ENCODE results near the gene GNB2.

Gene GNB2

GRCh38 chr7:100632951-100633717 is 40.4 kb upstream of the GNB2 start:
- WGBS, result 2% methylated on average over 70 of the region's 72 CpGs
- peak overlapping the region; percentile 37 for H2BK120ac ChIP-seq (ENCODE audit: low read depth, low read length)
- H2BK5ac ChIP-seq (ENCODE audit: low read depth, low read length, poor library complexity, severe bottlenecking), result no peak overlapping the region
- peak overlapping the region; percentile 41 to 69 for H3K4me3 ChIP-seq (ENCODE audit: insufficient read depth in 1 of 2, low read depth in 1 of 2, low read length in 2 of 2)
- peaks cover 8% of the 10 kb centered on the region for H3K4me1 ChIP-seq (ENCODE audit: control insufficient read depth, insufficient read depth, low read depth, low read length)
- H3K79me1 ChIP-seq (replicated peaks; ENCODE audit: low read length, poor library complexity, severe bottlenecking), result no peaks in the 10 kb centered on the region
- H3K27ac ChIP-seq (ENCODE audit: low read length, poor library complexity, severe bottlenecking), result no peak overlapping the region
- peak overlapping the region; percentile 69 for H2AFZ ChIP-seq (ENCODE audit: low read depth, low read length)
- H4K91ac ChIP-seq (ENCODE audit: low read length), result peak overlapping the region; percentile 78
- no peak overlapping the region for H2BK15ac ChIP-seq (ENCODE audit: low read depth, poor library complexity, severe bottlenecking)
- no peaks in the 10 kb centered on the region for H3K36me3 ChIP-seq (ENCODE audit: control insufficient read depth in 1 of 2, insufficient read depth in 2 of 2, low read depth in 1 of 2, low read length in 2 of 2)
- no peak overlapping the region for H2BK12ac ChIP-seq (ENCODE audit: low read length in 2 of 2)
- no peaks in the 10 kb centered on the region for H3K9me3 ChIP-seq (ENCODE audit: control insufficient read depth, low read length)
- H3K9ac ChIP-seq (ENCODE audit: low read length), result peak overlapping the region; percentile 54
- no peak overlapping the region for H2AK5ac ChIP-seq (ENCODE audit: low read length, severe bottlenecking)
- H3K4ac ChIP-seq (ENCODE audit: low read depth in 1 of 2, low read length in 2 of 2), result no peak overlapping the region
- H3K4me2 ChIP-seq (ENCODE audit: low read length, poor library complexity, severe bottlenecking), result peak overlapping the region; percentile 41
- peaks cover 32 to 39% of the 10 kb centered on the region in 2 experiments for H3K27me3 ChIP-seq (ENCODE audit: control insufficient read depth in 1 of 2, insufficient read depth in 1 of 2, low read length in 2 of 2)
- no peak overlapping the region for H3K14ac ChIP-seq (ENCODE audit: low read length in 2 of 2)
- peak overlapping the region; percentile 89 for H4K8ac ChIP-seq (ENCODE audit: low read length)
- H3K23ac ChIP-seq (ENCODE audit: low read length in 2 of 2), result peak overlapping the region in 1 of 2 experiments; percentile 75
- peak; percentile 42 for DNase-seq
- H3K18ac ChIP-seq (ENCODE audit: low read depth in 1 of 2, low read length in 2 of 2), result peak overlapping the region in 1 of 2 experiments; percentile 50

DNA sequence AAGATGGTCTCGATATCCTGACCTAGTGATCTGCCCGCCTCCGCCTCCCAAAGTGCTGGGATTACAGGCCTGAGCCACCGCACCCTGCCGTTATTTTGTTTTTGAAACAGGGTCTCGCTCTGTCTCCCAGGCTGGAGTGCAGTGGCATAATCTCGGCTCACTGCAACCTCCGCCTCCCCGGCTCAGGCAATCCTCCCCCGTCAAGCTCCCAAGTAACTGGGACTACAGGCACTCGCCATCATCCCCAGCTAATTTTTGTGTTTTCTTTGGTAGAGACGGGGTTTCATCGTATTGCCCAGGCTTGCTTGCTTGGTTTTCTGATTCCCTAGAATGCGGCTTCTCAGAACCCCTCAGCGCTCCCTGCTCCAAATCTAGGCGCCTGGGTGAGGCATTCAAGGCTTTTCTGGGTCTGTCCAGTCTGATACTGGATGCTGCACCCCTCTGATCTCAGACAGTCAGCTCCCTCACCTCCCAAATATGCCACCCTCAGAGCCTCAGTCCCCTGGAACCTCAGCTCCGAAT is 33.5 kb upstream of the GNB2 start:
- H3K9ac ChIP-seq (ENCODE audit: low read length), result no peak overlapping the region
- H2BK120ac ChIP-seq (ENCODE audit: low read depth, low read length), result no peak overlapping the region
- H3K4me3 ChIP-seq (ENCODE audit: insufficient read depth in 1 of 2, low read depth in 1 of 2, low read length in 2 of 2), result no peak overlapping the region
- H3K4ac ChIP-seq (ENCODE audit: low read depth in 1 of 2, low read length in 2 of 2), result no peak overlapping the region
- no peak overlapping the region for H3K14ac ChIP-seq (ENCODE audit: low read length in 2 of 2)
- no peaks in the 10 kb centered on the region for H3K9me3 ChIP-seq (ENCODE audit: control insufficient read depth, low read length)
- no peak overlapping the region for H4K8ac ChIP-seq (ENCODE audit: low read length)
- H3K36me3 ChIP-seq (ENCODE audit: control insufficient read depth in 1 of 2, insufficient read depth in 2 of 2, low read depth in 1 of 2, low read length in 2 of 2), result no peaks in the 10 kb centered on the region
- peaks cover 15 to 56% of the 10 kb centered on the region in 2 experiments for H3K27me3 ChIP-seq (ENCODE audit: control insufficient read depth in 1 of 2, insufficient read depth in 1 of 2, low read length in 2 of 2)
- no peak overlapping the region for H3K23ac ChIP-seq (ENCODE audit: low read length in 2 of 2)
- no peak overlapping the region for H2BK12ac ChIP-seq (ENCODE audit: low read length in 2 of 2)
- H4K91ac ChIP-seq (ENCODE audit: low read length), result no peak overlapping the region
- H2BK15ac ChIP-seq (ENCODE audit: low read depth, poor library complexity, severe bottlenecking), result no peak overlapping the region
- H3K4me1 ChIP-seq (ENCODE audit: control insufficient read depth, insufficient read depth, low read depth, low read length), result no peaks in the 10 kb centered on the region
- H2AK5ac ChIP-seq (ENCODE audit: low read length, severe bottlenecking), result no peak overlapping the region
- WGBS, result 88% methylated on average over 16 of the region's 17 CpGs
- H2BK5ac ChIP-seq (ENCODE audit: low read depth, low read length, poor library complexity, severe bottlenecking), result no peak overlapping the region
- no peaks in the 10 kb centered on the region for H3K79me1 ChIP-seq (replicated peaks; ENCODE audit: low read length, poor library complexity, severe bottlenecking)
- H3K4me2 ChIP-seq (ENCODE audit: low read length, poor library complexity, severe bottlenecking), result no peak overlapping the region
- H2AFZ ChIP-seq (ENCODE audit: low read depth, low read length), result no peak overlapping the region
- H3K27ac ChIP-seq (ENCODE audit: low read length, poor library complexity, severe bottlenecking), result no peak overlapping the region
- H3K18ac ChIP-seq (ENCODE audit: low read depth in 1 of 2, low read length in 2 of 2), result no peak overlapping the region
- DNase-seq, result no peak

GRCh38 chr7:100640517-100641440 is 32.8 kb upstream of the GNB2 start:
- H2AFZ ChIP-seq (ENCODE audit: low read depth, low read length), result no peak overlapping the region
- no peak overlapping the region for H3K4ac ChIP-seq (ENCODE audit: low read depth in 1 of 2, low read length in 2 of 2)
- no peak overlapping the region for H2BK15ac ChIP-seq (ENCODE audit: low read depth, poor library complexity, severe bottlenecking)
- H3K4me2 ChIP-seq (ENCODE audit: low read length, poor library complexity, severe bottlenecking), result no peak overlapping the region
- H3K4me1 ChIP-seq (ENCODE audit: control insufficient read depth, insufficient read depth, low read depth, low read length), result no peaks in the 10 kb centered on the region
- no peak overlapping the region for H4K91ac ChIP-seq (ENCODE audit: low read length)
- no peaks in the 10 kb centered on the region for H3K9me3 ChIP-seq (ENCODE audit: control insufficient read depth, low read length)
- no peak overlapping the region for H3K4me3 ChIP-seq (ENCODE audit: insufficient read depth in 1 of 2, low read depth in 1 of 2, low read length in 2 of 2)
- H3K36me3 ChIP-seq (ENCODE audit: control insufficient read depth in 1 of 2, insufficient read depth in 2 of 2, low read depth in 1 of 2, low read length in 2 of 2), result no peaks in the 10 kb centered on the region
- no peak overlapping the region for H3K27ac ChIP-seq (ENCODE audit: low read length, poor library complexity, severe bottlenecking)
- 90% methylated on average over 20 of the region's 24 CpGs for WGBS
- H3K9ac ChIP-seq (ENCODE audit: low read length), result no peak overlapping the region
- no peak overlapping the region for H2BK12ac ChIP-seq (ENCODE audit: low read length in 2 of 2)
- no peak overlapping the region for H3K14ac ChIP-seq (ENCODE audit: low read length in 2 of 2)
- no peak overlapping the region for H3K18ac ChIP-seq (ENCODE audit: low read depth in 1 of 2, low read length in 2 of 2)
- no peak overlapping the region for H2AK5ac ChIP-seq (ENCODE audit: low read length, severe bottlenecking)
- DNase-seq, result no peak
- no peak overlapping the region for H4K8ac ChIP-seq (ENCODE audit: low read length)
- H3K27me3 ChIP-seq (ENCODE audit: control insufficient read depth in 1 of 2, insufficient read depth in 1 of 2, low read length in 2 of 2), result peaks cover 21 to 60% of the 10 kb centered on the region in 2 experiments
- H3K23ac ChIP-seq (ENCODE audit: low read length in 2 of 2), result no peak overlapping the region
- no peak overlapping the region for H2BK5ac ChIP-seq (ENCODE audit: low read depth, low read length, poor library complexity, severe bottlenecking)
- H2BK120ac ChIP-seq (ENCODE audit: low read depth, low read length), result no peak overlapping the region
- H3K79me1 ChIP-seq (replicated peaks; ENCODE audit: low read length, poor library complexity, severe bottlenecking), result no peaks in the 10 kb centered on the region

DNA sequence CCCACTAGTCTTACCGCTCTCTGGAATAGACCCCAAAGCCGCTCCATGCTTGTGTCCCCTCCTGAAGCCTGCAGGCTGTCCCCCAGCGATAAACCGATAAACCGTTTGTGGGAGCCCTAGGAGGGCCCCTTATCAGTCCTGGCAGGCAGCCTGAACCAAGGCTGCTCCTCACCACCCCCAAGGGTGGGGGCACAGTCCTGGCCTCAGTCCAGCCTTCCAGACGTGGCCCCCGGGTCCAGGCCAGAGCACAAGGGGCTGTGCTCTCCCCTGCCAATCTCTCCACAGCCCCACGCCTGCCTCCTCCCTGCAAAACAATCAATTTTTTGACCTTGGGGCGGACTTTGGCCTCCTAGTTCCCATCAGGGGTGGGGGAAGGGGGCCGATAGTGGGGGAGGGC is 32.1 kb upstream of the GNB2 start, which contains the start of gene TFR2:
Gene TFR2, minus strand, starts transcription at position 90 of the 397 bp plus-strand sequence. Its CDS starts 43 bp downstream, at position 47.
- Histone ChIP-seq H3K4me1 (ENCODE audit: control insufficient read depth, insufficient read depth, low read depth, low read length) (no peaks in the 10 kb centered on the region), H3K79me1 (replicated peaks; ENCODE audit: low read length, poor library complexity, severe bottlenecking) (no peaks in the 10 kb centered on the region), H3K4ac (ENCODE audit: low read depth in 1 of 2, low read length in 2 of 2) (no peak within 1 kb of the TSS), H3K9me3 (ENCODE audit: control insufficient read depth, low read length) (no peaks in the 10 kb centered on the region), H3K14ac (ENCODE audit: low read length in 2 of 2) (no peak within 1 kb of the TSS), H2AFZ (ENCODE audit: low read depth, low read length) (no peak within 1 kb of the TSS), H3K36me3 (ENCODE audit: control insufficient read depth in 1 of 2, insufficient read depth in 2 of 2, low read depth in 1 of 2, low read length in 2 of 2) (no peaks in the 10 kb centered on the region), H3K23ac (ENCODE audit: low read length in 2 of 2) (no peak within 1 kb of the TSS), H3K27me3 (ENCODE audit: control insufficient read depth in 1 of 2, insufficient read depth in 1 of 2, low read length in 2 of 2) (peaks cover 26 to 67% of the 10 kb centered on the region in 2 experiments), H2BK120ac (ENCODE audit: low read depth, low read length) (no peak within 1 kb of the TSS), H3K18ac (ENCODE audit: low read depth in 1 of 2, low read length in 2 of 2) (no peak within 1 kb of the TSS), H2AK5ac (ENCODE audit: low read length, severe bottlenecking) (no peak within 1 kb of the TSS), H2BK15ac (ENCODE audit: low read depth, poor library complexity, severe bottlenecking) (no peak within 1 kb of the TSS), H2BK5ac (ENCODE audit: low read depth, low read length, poor library complexity, severe bottlenecking) (no peak within 1 kb of the TSS), H4K91ac (ENCODE audit: low read length) (no peak within 1 kb of the TSS), H2BK12ac (ENCODE audit: low read length in 2 of 2) (no peak within 1 kb of the TSS), H3K27ac (ENCODE audit: low read length, poor library complexity, severe bottlenecking) (no peak within 1 kb of the TSS), H3K4me2 (ENCODE audit: low read length, poor library complexity, severe bottlenecking) (no peak within 1 kb of the TSS), H4K8ac (ENCODE audit: low read length) (no peak within 1 kb of the TSS), H3K4me3 (ENCODE audit: insufficient read depth in 1 of 2, low read depth in 1 of 2, low read length in 2 of 2) (no peak within 1 kb of the TSS), H3K9ac (ENCODE audit: low read length) (no peak within 1 kb of the TSS)
- WGBS, result 97% methylated on average over 7 of the region's 10 CpGs
- DNase-seq, result no peak

All from mesenchymal stem cell (in vitro differentiated cells and primary cell).